ENCODE data around the gene SYK. TPM values are rescaled to one million over a fixed set of nuclear protein-coding genes. Genes with fewer than 3 reads are reported as not detected.

The SYK gene
- total and polyA plus RNA-seq, 2 of the 13 experiments (the other 11 are each of a cell fraction or from before 2014, with no cell fraction given), result not detected

DNA sequence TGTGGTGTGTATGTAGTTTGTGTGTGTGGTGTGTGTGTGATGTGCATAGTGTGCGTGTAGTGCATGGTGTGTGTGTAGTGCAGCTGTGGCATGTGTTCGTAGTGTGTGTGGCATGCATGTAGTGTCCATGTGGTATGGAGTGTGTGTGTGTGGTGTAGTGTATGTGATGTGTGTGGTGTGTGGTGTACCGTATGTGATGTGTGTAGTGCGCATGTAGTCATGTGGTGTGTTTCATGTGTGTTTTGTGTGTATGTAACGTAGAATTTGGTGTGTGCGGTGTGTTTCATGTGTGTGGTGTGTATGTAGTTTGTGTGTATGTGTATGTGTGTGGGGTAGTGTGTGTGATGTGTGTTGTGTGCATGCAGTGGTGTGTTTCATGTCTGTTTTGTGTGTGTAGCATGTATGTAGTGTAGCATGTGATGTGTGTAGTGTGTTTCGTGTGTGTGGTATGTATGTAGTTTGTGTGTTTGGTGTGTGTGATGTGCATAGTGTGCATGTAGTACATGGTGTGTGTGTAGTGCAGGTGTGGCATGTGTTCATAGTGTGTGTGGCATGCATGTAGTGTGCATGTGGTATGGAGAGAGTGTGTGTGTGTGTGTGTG lies 40.7 kb downstream of the SYK start:
- no peak overlapping the region for H3K4me2 ChIP-seq (ENCODE audit: low read depth, low read length)
- FAIRE-seq (no peak), ATAC-seq (no peak), DNase-seq (ENCODE audit: low spot score) (no peak)
- no peaks in the 10 kb centered on the region for H3K36me3 ChIP-seq (replicated peaks in 1 of 2; ENCODE audit: control insufficient read depth in 1 of 2, insufficient read depth in 2 of 2, low read length in 2 of 2)
- H2AFZ ChIP-seq (ENCODE audit: low read length), result no peak overlapping the region
- in situ Hi-C loops (cut with HindIII; ENCODE audit: extremely low pct_ligation_motif_present, low pct_unique_long_range_greater_than_20kb), result no loop called here
- no peaks in the 10 kb centered on the region for H3K4me1 ChIP-seq (ENCODE audit: insufficient read depth, low read length)
- POLR2A ChIA-PET, result no interaction called here
- H3K27me3 ChIP-seq (ENCODE audit: control insufficient read depth in 1 of 2, insufficient read depth in 2 of 2, low read length in 2 of 2), result no peaks in the 10 kb centered on the region; a peak in 1 of 5 replicates
- no peaks in the 10 kb centered on the region for H3K79me2 ChIP-seq (ENCODE audit: insufficient read depth, low read length)
- BruUV-seq (replicated peaks), result no TSS peak
- no peaks in the 10 kb centered on the region for H4K20me1 ChIP-seq (ENCODE audit: insufficient read depth, low read length)
- intact Hi-C loops (cut with micrococcal nuclease; ENCODE audit: unreplicated experiment), result no loop called here
- WGBS (ENCODE audit: low lambda C conversion rate), result 68% methylated on average over 7 of the region's 7 CpGs
- H3K27ac ChIP-seq (ENCODE audit: extremely low read length, insufficient read depth, low read length), result no peak overlapping the region
- peaks cover 11% of the 10 kb centered on the region for H3K9me3 ChIP-seq (ENCODE audit: low read length)
- CTCF ChIA-PET (ENCODE audit: low intra/inter-chr PET ratio, low total read pairs), result no interaction called here
- H3K4me3 ChIP-seq (replicated peaks in 1 of 3; ENCODE audit: insufficient read depth in 1 of 3, low read depth in 2 of 3, low read length in 3 of 3), result no peak overlapping the region
- H3K9ac ChIP-seq (ENCODE audit: insufficient read depth, low read depth, low read length), result no peak overlapping the region
- TF ChIP-seq ZNF432 (CRISPR knock-in tag; IDR thresholded peaks at IDR 0.05; ENCODE audit: borderline replicate concordance) (no peak), HNF4A (CRISPR knock-in tag; IDR thresholded peaks at IDR 0.05) (no peak), ATM (IDR thresholded peaks at IDR 0.05; ENCODE audit: borderline replicate concordance) (peak; percentile 61; the same call in 1 of the 2 replicates), GABPA (IDR thresholded peaks at IDR 0.05; ENCODE audit: low read depth, low read length) (no peak), GABPA (CRISPR knock-in tag; IDR thresholded peaks at IDR 0.05; ENCODE audit: low read depth) (no peak), MIER3 (CRISPR knock-in tag; IDR thresholded peaks at IDR 0.05; ENCODE audit: borderline replicate concordance) (no peak), IRF2 (CRISPR knock-in tag; IDR thresholded peaks at IDR 0.05) (no peak), NFYB (CRISPR knock-in tag; IDR thresholded peaks at IDR 0.05) (no peak), KAT8 (CRISPR knock-in tag; IDR thresholded peaks at IDR 0.05) (no peak), ZNF816 (CRISPR knock-in tag; IDR thresholded peaks at IDR 0.05; ENCODE audit: borderline replicate concordance) (no peak), ZNF138 (CRISPR knock-in tag; IDR thresholded peaks at IDR 0.05; ENCODE audit: low read depth) (no peak), ZNF232 (CRISPR knock-in tag; IDR thresholded peaks at IDR 0.05; ENCODE audit: borderline replicate concordance) (no peak), ZNF12 (CRISPR knock-in tag; IDR thresholded peaks at IDR 0.05) (no peak), ZNF124 (CRISPR knock-in tag; IDR thresholded peaks at IDR 0.05) (no peak), BORCS8-MEF2B (CRISPR knock-in tag; IDR thresholded peaks at IDR 0.05) (no peak), ZNF841 (CRISPR knock-in tag; IDR thresholded peaks at IDR 0.05; ENCODE audit: borderline replicate concordance) (no peak), ZNF160 (CRISPR knock-in tag; IDR thresholded peaks at IDR 0.05) (no peak)
- TF ChIP-seq, protein P1, sequence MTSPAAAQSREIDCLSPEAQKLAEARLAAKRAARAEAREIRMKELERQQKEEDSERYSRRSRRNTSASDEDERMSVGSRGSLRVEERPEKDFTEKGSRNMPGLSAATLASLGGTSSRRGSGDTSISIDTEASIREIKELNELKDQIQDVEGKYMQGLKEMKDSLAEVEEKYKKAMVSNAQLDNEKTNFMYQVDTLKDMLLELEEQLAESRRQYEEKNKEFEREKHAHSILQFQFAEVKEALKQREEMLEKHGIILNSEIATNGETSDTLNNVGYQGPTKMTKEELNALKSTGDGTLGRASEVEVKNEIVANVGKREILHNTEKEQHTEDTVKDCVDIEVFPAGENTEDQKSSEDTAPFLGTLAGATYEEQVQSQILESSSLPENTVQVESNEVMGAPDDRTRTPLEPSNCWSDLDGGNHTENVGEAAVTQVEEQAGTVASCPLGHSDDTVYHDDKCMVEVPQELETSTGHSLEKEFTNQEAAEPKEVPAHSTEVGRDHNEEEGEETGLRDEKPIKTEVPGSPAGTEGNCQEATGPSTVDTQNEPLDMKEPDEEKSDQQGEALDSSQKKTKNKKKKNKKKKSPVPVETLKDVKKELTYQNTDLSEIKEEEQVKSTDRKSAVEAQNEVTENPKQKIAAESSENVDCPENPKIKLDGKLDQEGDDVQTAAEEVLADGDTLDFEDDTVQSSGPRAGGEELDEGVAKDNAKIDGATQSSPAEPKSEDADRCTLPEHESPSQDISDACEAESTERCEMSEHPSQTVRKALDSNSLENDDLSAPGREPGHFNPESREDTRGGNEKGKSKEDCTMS (CRISPR knock-in tag; conservative IDR thresholded peaks at IDR 0.05), result no peak
- TF ChIP-seq, protein P2, sequence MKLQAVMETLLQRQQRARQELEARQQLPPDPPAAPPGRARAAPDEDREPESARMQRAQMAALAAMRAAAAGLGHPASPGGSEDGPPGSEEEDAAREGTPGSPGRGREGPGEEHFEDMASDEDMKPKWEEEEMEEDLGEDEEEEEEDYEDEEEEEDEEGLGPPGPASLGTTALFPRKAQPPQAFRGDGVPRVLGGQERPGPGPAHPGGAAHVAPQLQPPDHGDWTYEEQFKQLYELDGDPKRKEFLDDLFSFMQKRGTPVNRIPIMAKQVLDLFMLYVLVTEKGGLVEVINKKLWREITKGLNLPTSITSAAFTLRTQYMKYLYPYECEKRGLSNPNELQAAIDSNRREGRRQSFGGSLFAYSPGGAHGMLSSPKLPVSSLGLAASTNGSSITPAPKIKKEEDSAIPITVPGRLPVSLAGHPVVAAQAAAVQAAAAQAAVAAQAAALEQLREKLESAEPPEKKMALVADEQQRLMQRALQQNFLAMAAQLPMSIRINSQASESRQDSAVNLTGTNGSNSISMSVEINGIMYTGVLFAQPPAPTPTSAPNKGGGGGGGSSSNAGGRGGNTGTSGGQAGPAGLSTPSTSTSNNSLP (IDR thresholded peaks at IDR 0.05; ENCODE audit: low read depth, low read length), result no peak
- TF ChIP-seq, protein P3, sequence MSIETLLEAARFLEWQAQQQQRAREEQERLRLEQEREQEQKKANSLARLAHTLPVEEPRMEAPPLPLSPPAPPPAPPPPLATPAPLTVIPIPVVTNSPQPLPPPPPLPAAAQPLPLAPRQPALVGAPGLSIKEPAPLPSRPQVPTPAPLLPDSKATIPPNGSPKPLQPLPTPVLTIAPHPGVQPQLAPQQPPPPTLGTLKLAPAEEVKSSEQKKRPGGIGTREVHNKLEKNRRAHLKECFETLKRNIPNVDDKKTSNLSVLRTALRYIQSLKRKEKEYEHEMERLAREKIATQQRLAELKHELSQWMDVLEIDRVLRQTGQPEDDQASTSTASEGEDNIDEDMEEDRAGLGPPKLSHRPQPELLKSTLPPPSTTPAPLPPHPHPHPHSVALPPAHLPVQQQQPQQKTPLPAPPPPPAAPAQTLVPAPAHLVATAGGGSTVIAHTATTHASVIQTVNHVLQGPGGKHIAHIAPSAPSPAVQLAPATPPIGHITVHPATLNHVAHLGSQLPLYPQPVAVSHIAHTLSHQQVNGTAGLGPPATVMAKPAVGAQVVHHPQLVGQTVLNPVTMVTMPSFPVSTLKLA (IDR thresholded peaks at IDR 0.05), result 0 out of 2 replicates have a peak, but pooled peaks have one; percentile 2
- TF ChIP-seq, protein P4, sequence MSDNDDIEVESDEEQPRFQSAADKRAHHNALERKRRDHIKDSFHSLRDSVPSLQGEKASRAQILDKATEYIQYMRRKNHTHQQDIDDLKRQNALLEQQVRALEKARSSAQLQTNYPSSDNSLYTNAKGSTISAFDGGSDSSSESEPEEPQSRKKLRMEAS (IDR thresholded peaks at IDR 0.05), result no peak
